ENCODE data around the gene ALLC.
"Not testable (repeated sequence)": the region's sequence is repeated elsewhere in the genome, so short reads cannot be mapped to it uniquely, and the experiment has no call there.

The ALLC gene

DNA sequence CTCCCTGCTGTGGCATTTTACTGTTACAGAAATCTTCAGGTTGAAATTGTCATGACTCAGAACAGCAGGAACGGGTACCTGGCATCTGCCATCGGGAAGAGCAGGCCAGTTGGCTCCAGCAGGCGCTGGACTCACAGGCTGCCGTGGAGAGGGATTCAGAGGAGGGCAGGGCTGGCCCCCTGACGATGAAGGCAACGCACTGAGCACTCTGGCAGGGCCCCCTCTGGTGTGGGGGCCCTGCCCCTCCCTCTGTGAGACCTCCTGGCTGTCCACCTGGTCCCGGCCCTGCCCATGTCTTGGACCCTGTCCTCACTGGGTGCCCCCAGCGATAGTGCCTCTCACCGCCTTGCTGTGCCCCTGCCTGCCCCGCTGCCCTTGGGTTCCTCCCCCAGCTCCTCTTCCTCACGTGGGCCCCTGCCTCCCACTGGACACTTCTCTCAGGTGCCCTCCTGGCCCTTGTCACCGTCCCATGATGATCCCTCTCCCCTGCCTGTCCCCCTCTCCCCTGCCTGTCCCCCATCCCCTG lies 23.3 kb upstream of the ALLC start:
- DNase-seq (ENCODE audit: low read depth), result no peak
- TF ChIP-seq, protein P1, sequence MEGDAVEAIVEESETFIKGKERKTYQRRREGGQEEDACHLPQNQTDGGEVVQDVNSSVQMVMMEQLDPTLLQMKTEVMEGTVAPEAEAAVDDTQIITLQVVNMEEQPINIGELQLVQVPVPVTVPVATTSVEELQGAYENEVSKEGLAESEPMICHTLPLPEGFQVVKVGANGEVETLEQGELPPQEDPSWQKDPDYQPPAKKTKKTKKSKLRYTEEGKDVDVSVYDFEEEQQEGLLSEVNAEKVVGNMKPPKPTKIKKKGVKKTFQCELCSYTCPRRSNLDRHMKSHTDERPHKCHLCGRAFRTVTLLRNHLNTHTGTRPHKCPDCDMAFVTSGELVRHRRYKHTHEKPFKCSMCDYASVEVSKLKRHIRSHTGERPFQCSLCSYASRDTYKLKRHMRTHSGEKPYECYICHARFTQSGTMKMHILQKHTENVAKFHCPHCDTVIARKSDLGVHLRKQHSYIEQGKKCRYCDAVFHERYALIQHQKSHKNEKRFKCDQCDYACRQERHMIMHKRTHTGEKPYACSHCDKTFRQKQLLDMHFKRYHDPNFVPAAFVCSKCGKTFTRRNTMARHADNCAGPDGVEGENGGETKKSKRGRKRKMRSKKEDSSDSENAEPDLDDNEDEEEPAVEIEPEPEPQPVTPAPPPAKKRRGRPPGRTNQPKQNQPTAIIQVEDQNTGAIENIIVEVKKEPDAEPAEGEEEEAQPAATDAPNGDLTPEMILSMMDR (IDR thresholded peaks at IDR 0.05; ENCODE audit: low read depth, low read length), result no peak
- TF ChIP-seq MYC (IDR thresholded peaks at IDR 0.05; ENCODE audit: low read depth, low read length) (no peak), POLR2A (IDR thresholded peaks at IDR 0.05; ENCODE audit: extremely low read depth, insufficient read length) (no peak)
- TF ChIP-seq, protein P2, sequence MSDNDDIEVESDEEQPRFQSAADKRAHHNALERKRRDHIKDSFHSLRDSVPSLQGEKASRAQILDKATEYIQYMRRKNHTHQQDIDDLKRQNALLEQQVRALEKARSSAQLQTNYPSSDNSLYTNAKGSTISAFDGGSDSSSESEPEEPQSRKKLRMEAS (IDR thresholded peaks at IDR 0.05; ENCODE audit: low read depth, low read length), result no peak
- H3K4me3 ChIP-seq (ENCODE audit: low read depth, low read length), result no peak overlapping the region

DNA sequence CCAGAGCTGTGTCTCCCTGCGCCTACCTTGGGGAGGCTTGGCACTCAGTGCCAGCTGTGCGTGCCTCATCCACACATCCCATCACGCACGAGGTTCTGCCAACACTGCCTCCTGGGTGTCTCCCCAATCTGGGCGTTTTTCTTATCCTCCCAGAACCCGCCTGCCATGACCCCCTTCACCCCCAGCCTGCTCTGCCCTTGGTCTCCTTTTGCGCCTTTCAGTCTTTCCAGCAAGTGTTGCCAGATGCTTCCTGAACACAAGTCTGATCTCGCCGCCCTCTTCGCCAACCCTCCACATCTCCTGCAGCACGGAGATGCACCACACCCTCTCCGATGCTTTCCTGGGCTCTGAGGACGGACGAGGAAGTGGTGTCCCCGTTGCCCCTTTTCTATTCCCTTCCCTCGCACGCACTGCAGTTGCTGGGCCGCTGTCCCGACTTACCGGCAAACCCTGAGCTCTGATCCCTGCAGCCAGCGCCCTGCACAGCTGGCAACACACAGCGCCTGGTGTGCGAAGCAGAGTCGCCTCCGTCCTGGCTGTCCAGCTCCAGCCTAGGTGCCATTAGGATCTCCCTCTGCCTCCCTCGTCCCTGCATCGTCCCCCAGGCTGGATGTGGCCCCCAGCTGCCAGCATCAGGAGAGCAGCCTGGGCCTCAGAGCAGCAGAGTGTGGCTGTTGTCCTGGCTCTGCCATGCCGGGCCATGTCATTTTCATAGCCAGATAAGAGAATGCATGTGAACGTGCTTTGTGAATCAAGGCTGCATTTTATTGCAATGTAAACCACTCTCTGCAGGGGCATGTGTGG lies 22.6 kb upstream of the ALLC start:
- no peak for DNase-seq (ENCODE audit: low read depth)
- no peak overlapping the region for H3K4me3 ChIP-seq (ENCODE audit: low read depth, low read length)
- no peak for TF ChIP-seq POLR2A (IDR thresholded peaks at IDR 0.05; ENCODE audit: extremely low read depth, insufficient read length)
- no peak for TF ChIP-seq MYC (IDR thresholded peaks at IDR 0.05; ENCODE audit: low read depth, low read length)
- TF ChIP-seq, protein P1 (IDR thresholded peaks at IDR 0.05; ENCODE audit: low read depth, low read length), result no peak
- TF ChIP-seq, protein P2 (IDR thresholded peaks at IDR 0.05; ENCODE audit: low read depth, low read length), result no peak

DNA sequence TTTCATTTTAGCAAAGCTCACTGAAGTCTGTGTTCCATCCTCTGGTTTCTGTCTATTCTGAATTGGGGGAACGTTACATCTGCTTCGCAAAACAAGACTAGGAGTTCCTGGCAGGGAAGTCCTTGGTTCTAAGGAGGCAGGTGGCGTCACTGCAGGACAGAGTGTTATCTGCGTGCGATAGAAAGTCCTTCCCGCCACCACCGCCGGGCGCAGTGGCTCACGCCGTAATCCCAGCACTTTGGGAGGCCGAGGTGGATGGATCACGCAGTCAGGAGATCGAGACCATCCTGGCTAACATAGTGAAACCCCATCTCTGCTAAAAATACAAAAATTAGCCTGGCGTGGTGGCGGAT lies 22.0 kb upstream of the ALLC start:
- not testable (repeated sequence) for H3K4me3 ChIP-seq (ENCODE audit: low read depth, low read length); DNase-seq (ENCODE audit: low read depth)

DNA sequence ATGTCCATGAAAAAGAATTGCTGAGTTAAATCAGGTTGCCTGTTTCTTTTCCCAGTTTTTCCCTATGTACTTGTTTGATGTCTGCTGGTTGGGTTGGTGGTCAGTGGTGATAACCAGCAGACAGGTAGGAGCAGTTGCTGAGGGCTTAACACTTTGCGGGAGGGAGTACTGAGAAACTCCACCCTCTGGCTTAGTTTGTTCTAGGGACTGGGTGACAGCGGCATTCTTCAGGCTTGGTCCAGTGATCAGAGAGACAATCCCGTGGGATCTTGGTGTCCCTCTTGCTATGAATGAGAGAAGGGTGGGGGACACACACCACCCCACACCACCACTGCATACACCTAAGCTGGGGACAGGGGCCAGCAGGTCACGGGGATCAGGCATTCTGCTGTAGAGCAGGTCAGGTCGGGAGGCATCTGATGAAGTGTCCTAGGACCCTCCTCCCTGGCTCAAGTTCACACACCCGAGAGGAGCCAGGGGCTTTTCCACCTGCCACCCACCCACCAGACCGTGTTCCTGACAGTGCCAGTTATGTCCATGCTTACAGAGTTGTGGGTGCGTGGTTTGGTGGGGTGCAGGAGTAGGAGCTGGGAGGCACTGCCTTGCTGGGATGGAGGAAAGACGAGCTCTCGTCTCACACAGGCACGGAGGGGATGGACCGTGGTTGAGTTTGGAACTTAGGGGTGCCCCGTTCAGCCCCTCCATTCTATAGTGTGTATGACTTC lies 21.3 kb upstream of the ALLC start:
- TF ChIP-seq MYC (IDR thresholded peaks at IDR 0.05; ENCODE audit: low read depth, low read length) (no peak), POLR2A (IDR thresholded peaks at IDR 0.05; ENCODE audit: extremely low read depth, insufficient read length) (no peak)
- TF ChIP-seq, protein P2 (IDR thresholded peaks at IDR 0.05; ENCODE audit: low read depth, low read length), result no peak
- TF ChIP-seq, protein P1 (IDR thresholded peaks at IDR 0.05; ENCODE audit: low read depth, low read length), result no peak
- DNase-seq (ENCODE audit: low read depth), result no peak
- no peak overlapping the region for H3K4me3 ChIP-seq (ENCODE audit: low read depth, low read length)

DNA sequence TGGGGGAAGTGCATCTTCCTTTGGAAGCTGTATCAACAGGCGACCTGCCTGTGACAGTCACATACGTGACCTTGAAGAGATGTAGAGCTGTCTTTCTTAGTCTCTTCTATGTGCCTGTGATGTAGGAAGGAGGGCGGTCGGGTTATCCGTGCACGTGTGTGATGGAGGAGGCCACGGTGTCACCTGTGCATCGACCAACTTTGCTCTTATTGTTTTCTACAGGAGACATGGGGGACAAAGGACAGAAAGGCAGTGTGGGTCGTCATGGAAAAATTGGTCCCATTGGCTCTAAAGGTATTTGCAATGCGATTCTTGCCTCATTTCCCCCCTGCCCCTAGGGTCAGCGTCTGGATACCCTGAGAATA lies 20.7 kb upstream of the ALLC start:
- no peak for DNase-seq (ENCODE audit: low read depth)
- no peak overlapping the region for H3K4me3 ChIP-seq (ENCODE audit: low read depth, low read length)
- TF ChIP-seq POLR2A (IDR thresholded peaks at IDR 0.05; ENCODE audit: extremely low read depth, insufficient read length) (no peak), MYC (IDR thresholded peaks at IDR 0.05; ENCODE audit: low read depth, low read length) (no peak)
- TF ChIP-seq, protein P2 (IDR thresholded peaks at IDR 0.05; ENCODE audit: low read depth, low read length), result no peak
- TF ChIP-seq, protein P1 (IDR thresholded peaks at IDR 0.05; ENCODE audit: low read depth, low read length), result no peak

DNA sequence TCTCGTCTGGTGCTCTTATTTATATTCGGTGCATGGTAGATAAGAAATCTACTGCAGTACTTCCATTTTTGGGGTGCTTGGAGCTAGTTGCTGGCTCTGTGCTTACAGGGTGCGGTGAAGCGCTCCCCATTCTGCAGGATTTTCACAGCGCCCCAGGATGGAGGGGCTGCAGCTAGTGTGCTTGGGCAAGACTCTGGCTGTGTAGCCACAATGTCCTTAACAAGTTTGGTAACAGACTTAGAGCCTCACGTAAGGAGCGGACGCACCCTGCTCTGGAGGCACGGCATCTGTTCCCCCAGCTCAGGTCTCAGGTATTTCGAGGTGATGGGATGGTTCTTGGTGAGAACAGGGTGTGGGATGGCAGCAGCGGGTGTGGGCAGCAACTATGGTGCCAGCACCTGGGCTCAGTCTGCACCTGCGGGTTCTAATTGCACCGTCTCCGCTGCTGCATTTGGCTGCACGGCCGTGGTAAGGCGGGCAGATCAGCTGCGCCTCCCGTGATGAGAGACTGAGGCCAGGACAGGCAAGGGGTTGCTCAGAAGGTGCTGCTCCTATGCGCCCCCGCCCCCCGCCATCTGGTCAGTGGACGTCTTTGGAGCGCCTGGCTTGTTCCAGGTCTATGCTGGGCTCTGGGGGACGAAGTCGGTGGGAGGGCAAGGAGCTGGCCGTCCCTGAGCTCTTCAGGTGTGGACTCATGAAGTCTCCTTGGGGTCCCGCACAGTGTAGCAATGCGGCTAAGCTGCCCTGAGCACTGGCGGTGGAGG lies 20.1 kb upstream of the ALLC start:
- DNase-seq (ENCODE audit: low read depth), result no peak
- no peak overlapping the region for H3K4me3 ChIP-seq (ENCODE audit: low read depth, low read length)
- TF ChIP-seq, protein P1 (IDR thresholded peaks at IDR 0.05; ENCODE audit: low read depth, low read length), result no peak
- TF ChIP-seq POLR2A (IDR thresholded peaks at IDR 0.05; ENCODE audit: extremely low read depth, insufficient read length) (no peak), MYC (IDR thresholded peaks at IDR 0.05; ENCODE audit: low read depth, low read length) (no peak)
- TF ChIP-seq, protein P2 (IDR thresholded peaks at IDR 0.05; ENCODE audit: low read depth, low read length), result no peak
